ENCODE data around the gene PLCH2.
A peak's percentile ranks its signal among the peaks of the same experiment; 100 is the strongest.

Gene PLCH2

GRCh38 chr1:2529784-2530512 is 53.9 kb downstream of the PLCH2 start, which contains the start of gene HES5:
HES5 (minus strand) TSS chr1:2530263; CDS start chr1:2530164, 99 bp downstream.
- H3K9me3 Mint-ChIP-seq = no peaks in the 10 kb centered on the region
- peak within 1 kb of the TSS; percentile 72 for H3K4me3 Mint-ChIP-seq
- peaks cover 15% of the 10 kb centered on the region for H3K4me1 Mint-ChIP-seq
- no peak for ATAC-seq (replicated peaks; ENCODE audit: extremely low read depth, poor library complexity, severe bottlenecking)
- no peak for DNase-seq (ENCODE audit: low spot score in 2 of 2)
- peaks cover 3% of the 10 kb centered on the region for H3K36me3 Mint-ChIP-seq (ENCODE audit: insufficient read depth)
- H3K27me3 Mint-ChIP-seq = peaks cover 24% of the 10 kb centered on the region
- no peak within 1 kb of the TSS for H3K27ac Mint-ChIP-seq (ENCODE audit: low read depth)

- peaks cover 10% of the 10 kb centered on the region for H3K4me1 Mint-ChIP-seq
- H3K36me3 Mint-ChIP-seq (ENCODE audit: insufficient read depth) = peaks cover 3% of the 10 kb centered on the region
- H3K4me3 Mint-ChIP-seq = peak overlapping the region; percentile 51
- H3K9me3 Mint-ChIP-seq = no peaks in the 10 kb centered on the region
- H3K27ac Mint-ChIP-seq (ENCODE audit: low read depth) = no peak overlapping the region
- ATAC-seq (replicated peaks; ENCODE audit: extremely low read depth, poor library complexity, severe bottlenecking) = no peak
- H3K27me3 Mint-ChIP-seq = peaks cover 25% of the 10 kb centered on the region
- DNase-seq (ENCODE audit: low spot score in 2 of 2) = no peak
Observed at GRCh38 chr1:2530513-2531361, 54.6 kb downstream of the PLCH2 start.

- Mint-ChIP-seq H3K27ac (ENCODE audit: low read depth) (no peak overlapping the region), H3K36me3 (ENCODE audit: insufficient read depth) (peaks cover 3% of the 10 kb centered on the region), H3K27me3 (peaks cover 35% of the 10 kb centered on the region), H3K4me1 (peaks cover 4% of the 10 kb centered on the region), H3K9me3 (no peaks in the 10 kb centered on the region), H3K4me3 (no peak overlapping the region)
- no peak for ATAC-seq (replicated peaks; ENCODE audit: extremely low read depth, poor library complexity, severe bottlenecking)
- no peak for DNase-seq (ENCODE audit: low spot score in 2 of 2)
Observed at GRCh38 chr1:2532485-2533160, 56.5 kb downstream of the PLCH2 start.

- no peak for DNase-seq (ENCODE audit: low spot score in 2 of 2)
- Mint-ChIP-seq H3K4me3 (no peak overlapping the region), H3K27ac (ENCODE audit: low read depth) (no peak overlapping the region), H3K27me3 (peaks cover 35% of the 10 kb centered on the region), H3K4me1 (peaks cover 4% of the 10 kb centered on the region), H3K36me3 (ENCODE audit: insufficient read depth) (peaks cover 3% of the 10 kb centered on the region), H3K9me3 (no peaks in the 10 kb centered on the region)
- ATAC-seq (replicated peaks; ENCODE audit: extremely low read depth, poor library complexity, severe bottlenecking) = no peak
Observed at GRCh38 chr1:2533365-2533764, 57.3 kb downstream of the PLCH2 start.

- H3K27me3 Mint-ChIP-seq = peaks cover 35% of the 10 kb centered on the region
- DNase-seq (ENCODE audit: low spot score in 2 of 2) (no peak), ATAC-seq (replicated peaks; ENCODE audit: extremely low read depth, poor library complexity, severe bottlenecking) (no peak)
- H3K36me3 Mint-ChIP-seq (ENCODE audit: insufficient read depth) = peaks cover 2% of the 10 kb centered on the region
- H3K27ac Mint-ChIP-seq (ENCODE audit: low read depth) = no peak overlapping the region
- H3K4me3 Mint-ChIP-seq = no peak overlapping the region
- peaks cover 4% of the 10 kb centered on the region for H3K4me1 Mint-ChIP-seq
- H3K9me3 Mint-ChIP-seq = no peaks in the 10 kb centered on the region
Observed at GRCh38 chr1:2534315-2534686, 58.2 kb downstream of the PLCH2 start.

- no peak for ATAC-seq (replicated peaks; ENCODE audit: extremely low read depth, poor library complexity, severe bottlenecking)
- H3K27ac Mint-ChIP-seq (ENCODE audit: low read depth) = no peak overlapping the region
Observed at GRCh38 chr1:2534687-2535441, 58.8 kb downstream of the PLCH2 start.

GRCh38 chr1:2535455-2535854 is 59.4 kb downstream of the PLCH2 start:
- no peak overlapping the region for H3K27ac Mint-ChIP-seq (ENCODE audit: low read depth)
- no peaks in the 10 kb centered on the region for H3K9me3 Mint-ChIP-seq
- ATAC-seq (replicated peaks; ENCODE audit: extremely low read depth, poor library complexity, severe bottlenecking) (no peak), DNase-seq (ENCODE audit: low spot score in 2 of 2) (no peak)
- H3K27me3 Mint-ChIP-seq = peaks cover 35% of the 10 kb centered on the region
- H3K4me1 Mint-ChIP-seq = peaks cover 4% of the 10 kb centered on the region
- no peaks in the 10 kb centered on the region for H3K36me3 Mint-ChIP-seq (ENCODE audit: insufficient read depth)
- no peak overlapping the region for H3K4me3 Mint-ChIP-seq

More at GRCh38 chr1:2534687-2535441, 58.8 kb downstream of the PLCH2 start:
- H3K36me3 Mint-ChIP-seq (ENCODE audit: insufficient read depth) = no peaks in the 10 kb centered on the region
- H3K4me3 Mint-ChIP-seq = no peak overlapping the region
- peaks cover 35% of the 10 kb centered on the region for H3K27me3 Mint-ChIP-seq
- H3K4me1 Mint-ChIP-seq = peaks cover 4% of the 10 kb centered on the region
- H3K9me3 Mint-ChIP-seq = no peaks in the 10 kb centered on the region
- no peak for DNase-seq (ENCODE audit: low spot score in 2 of 2)

- ATAC-seq (replicated peaks; ENCODE audit: extremely low read depth, poor library complexity, severe bottlenecking) = no peak
- Mint-ChIP-seq H3K36me3 (ENCODE audit: insufficient read depth) (no peaks in the 10 kb centered on the region), H3K4me3 (no peak overlapping the region), H3K4me1 (peaks cover under 1% of the 10 kb centered on the region), H3K27ac (ENCODE audit: low read depth) (no peak overlapping the region), H3K9me3 (no peaks in the 10 kb centered on the region), H3K27me3 (peaks cover 30% of the 10 kb centered on the region)
- no peak for DNase-seq (ENCODE audit: low spot score in 2 of 2)
Observed at GRCh38 chr1:2535981-2536380, 59.9 kb downstream of the PLCH2 start.

- ATAC-seq (replicated peaks; ENCODE audit: extremely low read depth, poor library complexity, severe bottlenecking) (no peak), DNase-seq (ENCODE audit: low spot score in 2 of 2) (no peak)
- H3K36me3 Mint-ChIP-seq (ENCODE audit: insufficient read depth) = no peaks in the 10 kb centered on the region
- H3K4me3 Mint-ChIP-seq = no peak overlapping the region
- no peak overlapping the region for H3K27ac Mint-ChIP-seq (ENCODE audit: low read depth)
- H3K9me3 Mint-ChIP-seq = no peaks in the 10 kb centered on the region
- no peaks in the 10 kb centered on the region for H3K4me1 Mint-ChIP-seq
- peaks cover 21% of the 10 kb centered on the region for H3K27me3 Mint-ChIP-seq
Observed at GRCh38 chr1:2537784-2538115, 61.7 kb downstream of the PLCH2 start.

- H3K27me3 Mint-ChIP-seq = peaks cover 15% of the 10 kb centered on the region
- DNase-seq (ENCODE audit: low spot score in 2 of 2) = no peak
- H3K9me3 Mint-ChIP-seq = no peaks in the 10 kb centered on the region
- ATAC-seq (replicated peaks; ENCODE audit: extremely low read depth, poor library complexity, severe bottlenecking) = no peak
- no peak overlapping the region for H3K27ac Mint-ChIP-seq (ENCODE audit: low read depth)
- no peaks in the 10 kb centered on the region for H3K36me3 Mint-ChIP-seq (ENCODE audit: insufficient read depth)
- no peak overlapping the region for H3K4me3 Mint-ChIP-seq
- H3K4me1 Mint-ChIP-seq = no peaks in the 10 kb centered on the region
Observed at GRCh38 chr1:2538376-2538775, 62.3 kb downstream of the PLCH2 start.

- ATAC-seq (replicated peaks; ENCODE audit: extremely low read depth, poor library complexity, severe bottlenecking) (no peak), DNase-seq (ENCODE audit: low spot score in 2 of 2) (no peak)
- Mint-ChIP-seq H3K36me3 (ENCODE audit: insufficient read depth) (no peaks in the 10 kb centered on the region), H3K27ac (ENCODE audit: low read depth) (no peak overlapping the region), H3K4me1 (no peaks in the 10 kb centered on the region), H3K9me3 (no peaks in the 10 kb centered on the region), H3K4me3 (no peak overlapping the region), H3K27me3 (peaks cover 10% of the 10 kb centered on the region)
Observed at GRCh38 chr1:2538872-2539271, 62.8 kb downstream of the PLCH2 start.

- peaks cover 10% of the 10 kb centered on the region for H3K27me3 Mint-ChIP-seq
- H3K36me3 Mint-ChIP-seq (ENCODE audit: insufficient read depth) = no peaks in the 10 kb centered on the region
- H3K27ac Mint-ChIP-seq (ENCODE audit: low read depth) = no peak overlapping the region
- DNase-seq (ENCODE audit: low spot score in 2 of 2) (no peak), ATAC-seq (replicated peaks; ENCODE audit: extremely low read depth, poor library complexity, severe bottlenecking) (no peak)
- no peaks in the 10 kb centered on the region for H3K4me1 Mint-ChIP-seq
- no peak overlapping the region for H3K4me3 Mint-ChIP-seq
- no peaks in the 10 kb centered on the region for H3K9me3 Mint-ChIP-seq
Observed at GRCh38 chr1:2539312-2539907, 63.3 kb downstream of the PLCH2 start.
